GM21786 (cell line): ENCODE results near the gene ABHD4.
"Not testable (repeated sequence)": the region's sequence is repeated elsewhere in the genome, so short reads cannot be mapped to it uniquely, and the experiment has no call there.

Experiments used
- ATAC-seq: cut with Tn5 transposase; IDR thresholded peaks from one replicate; pipeline ENCODE4 v1.9.1; 2021; ENCODE audit not compliant: unreplicated experiment

The ABHD4 gene

GRCh38 chr14:22588526-22589095, 9.5 kb upstream of the ABHD4 start:
- ATAC-seq, result no peak

- ATAC-seq, result peak; percentile 95
These were observed 8.8 kb upstream of the ABHD4 start, which contains the start of gene DAD1 for GRCh38 chr14:22589096-22589839. TSS of gene DAD1 (minus strand) at chr14:22589224. CDS start at chr14:22589157, 67 bp downstream.

- ATAC-seq, result no peak
These were observed 4.9 kb upstream of the ABHD4 start for GRCh38 chr14:22593189-22593588.

GRCh38 chr14:22593601-22594000, 4.5 kb upstream of the ABHD4 start:
- no peak for ATAC-seq

- ATAC-seq, result no peak
These were observed 3.9 kb upstream of the ABHD4 start for GRCh38 chr14:22594156-22594716.

GRCh38 chr14:22596354-22596879, 1.7 kb upstream of the ABHD4 start:
- ATAC-seq, result no peak

GRCh38 chr14:22597265-22597664, 835 bp upstream of the ABHD4 start:
- ATAC-seq, result no peak

GRCh38 chr14:22597771-22598098, 365 bp upstream of the ABHD4 start:
- ATAC-seq, result peak; percentile 23

GRCh38 chr14:22598896-22599244, 770 bp downstream of the ABHD4 start:
- no peak for ATAC-seq

- no peak for ATAC-seq
These were observed 1.2 kb downstream of the ABHD4 start for GRCh38 chr14:22599349-22599748.

GRCh38 chr14:22600027-22600426, 1.9 kb downstream of the ABHD4 start:
- no peak for ATAC-seq

- no peak for ATAC-seq
These were observed 3.4 kb downstream of the ABHD4 start for GRCh38 chr14:22601456-22601855.

GRCh38 chr14:22601996-22602395, 3.9 kb downstream of the ABHD4 start:
- no peak for ATAC-seq

GRCh38 chr14:22602862-22603261, 4.8 kb downstream of the ABHD4 start:
- no peak for ATAC-seq

- no peak for ATAC-seq
These were observed 8.3 kb downstream of the ABHD4 start for GRCh38 chr14:22606380-22606779.

- no peak for ATAC-seq
These were observed 9.2 kb downstream of the ABHD4 start for GRCh38 chr14:22607291-22607690.

- no peak for ATAC-seq
These were observed 12.8 kb downstream of the ABHD4 start for GRCh38 chr14:22610931-22611330.

GRCh38 chr14:22613106-22613695, 15.1 kb downstream of the ABHD4 start:
- no peak for ATAC-seq

- ATAC-seq, result no peak
These were observed 15.7 kb downstream of the ABHD4 start for GRCh38 chr14:22613736-22614239.

- no peak for ATAC-seq
These were observed 16.2 kb downstream of the ABHD4 start for GRCh38 chr14:22614240-22614799.

- ATAC-seq, result not testable (repeated sequence)
These were observed 17.7 kb downstream of the ABHD4 start for GRCh38 chr14:22615765-22616164.
